Skeletal muscle satellite cell (primary cell): ENCODE results near the gene HEY2.
A peak's percentile ranks its signal among the peaks of the same experiment; 100 is the strongest.

Experiments
- H3K27me3 ChIP-seq: 2 replicates; pipeline ENCODE4 v1.7.0; 2013; ENCODE audit warnings: low read length; ENCODE audit not compliant: control insufficient read depth, insufficient read depth
- H3K36me3 ChIP-seq: 2 replicates; pipeline ENCODE4 v1.7.0; 2013; ENCODE audit warnings: mild to moderate bottlenecking, control low read depth, low read length; ENCODE audit not compliant: insufficient read depth
- H3K4me1 ChIP-seq: 2 replicates; pipeline ENCODE4 v1.7.0; 2013; ENCODE audit warnings: low read length; ENCODE audit not compliant: control insufficient read depth, insufficient read depth
- H3K4me2 ChIP-seq: 2 replicates; pipeline ENCODE4 v1.7.0; 2013; ENCODE audit warnings: mild to moderate bottlenecking, low read length
- H3K4me3 ChIP-seq: 2 replicates; pipeline ENCODE4 v1.7.0; 2013; ENCODE audit warnings: low read length
- H3K9ac ChIP-seq: 2 replicates; pipeline ENCODE4 v1.7.0; 2013; ENCODE audit warnings: mild to moderate bottlenecking, low read depth, low read length, moderate library complexity
- H3K9me3 ChIP-seq: replicated peaks from 2 replicates; pipeline ENCODE4 v1.7.0; 2013; ENCODE audit warnings: mild to moderate bottlenecking, control low read depth, low read length

The HEY2 gene

DNA sequence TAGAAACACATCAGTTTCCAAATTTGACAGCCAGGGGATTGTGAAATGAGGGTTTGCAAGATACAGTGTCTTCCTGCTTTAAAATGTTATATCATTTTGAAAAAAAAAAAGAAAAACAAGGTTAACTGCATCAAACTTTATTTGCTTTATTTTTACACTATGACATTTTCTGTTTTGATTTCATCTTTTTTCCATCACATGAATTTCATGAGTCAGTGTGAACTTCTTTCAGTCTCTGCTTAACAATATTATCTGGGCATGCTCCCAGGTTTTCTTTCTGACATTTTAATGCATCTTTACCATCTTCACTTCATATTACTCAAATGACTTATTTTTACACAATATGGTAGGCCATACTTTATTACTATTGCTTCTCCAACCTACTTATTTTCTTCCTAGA, 43.2 kb downstream of the HEY2 start:
- peak overlapping the region; percentile 85 for H3K9ac ChIP-seq
- peak overlapping the region; percentile 86 for H3K4me3 ChIP-seq
- H3K27me3 ChIP-seq, result no peaks in the 10 kb centered on the region
- H3K36me3 ChIP-seq, result no peaks in the 10 kb centered on the region
- H3K4me2 ChIP-seq, result peak overlapping the region; percentile 96
- H3K9me3 ChIP-seq, result no peaks in the 10 kb centered on the region
- H3K4me1 ChIP-seq, result peaks cover 51% of the 10 kb centered on the region

DNA sequence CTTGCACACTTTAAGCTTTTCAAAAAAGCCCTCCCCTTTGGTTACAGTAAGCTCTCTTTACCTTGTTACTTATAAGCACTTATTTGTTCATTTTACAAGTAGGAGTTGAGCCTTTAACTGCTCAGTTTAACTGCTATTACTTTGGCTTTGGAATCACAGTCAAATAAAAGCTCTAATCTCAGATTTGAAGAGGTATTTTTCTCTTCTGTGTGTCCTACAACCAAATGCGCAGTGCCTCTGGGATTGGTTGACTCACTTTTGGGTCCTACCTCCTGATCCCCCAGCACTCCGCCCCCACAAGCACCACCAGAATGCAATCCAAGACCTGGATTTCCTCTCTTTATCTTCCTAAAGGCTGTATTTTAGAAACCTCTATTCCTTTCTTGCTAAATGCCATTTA, 43.8 kb downstream of the HEY2 start:
- H3K4me3 ChIP-seq, result peak overlapping the region; percentile 11
- H3K4me1 ChIP-seq, result peaks cover 51% of the 10 kb centered on the region
- H3K36me3 ChIP-seq, result no peaks in the 10 kb centered on the region
- H3K9me3 ChIP-seq, result no peaks in the 10 kb centered on the region
- peak overlapping the region; percentile 1 for H3K9ac ChIP-seq
- no peaks in the 10 kb centered on the region for H3K27me3 ChIP-seq
- H3K4me2 ChIP-seq, result peak overlapping the region; percentile 96

DNA sequence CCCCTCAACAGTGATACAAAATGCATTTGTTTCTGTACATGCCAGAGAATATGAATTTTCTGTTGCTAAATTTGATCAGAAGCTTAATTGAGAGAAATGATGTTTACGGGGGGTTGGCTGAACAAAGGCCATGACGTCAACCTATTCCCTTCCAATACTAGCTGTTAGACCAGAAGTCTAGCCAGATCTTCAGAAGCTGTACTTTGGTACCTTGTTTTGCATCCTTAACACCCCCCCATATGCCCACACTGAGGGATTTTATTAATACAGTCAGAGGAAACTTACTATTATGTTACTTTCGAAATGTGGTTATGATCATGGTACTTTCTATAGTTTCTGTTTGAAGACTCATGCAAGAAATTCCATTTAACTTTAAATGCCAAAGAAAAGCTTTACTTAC, 44.4 kb downstream of the HEY2 start:
- Histone ChIP-seq H3K4me3 (peak overlapping the region; percentile 11), H3K27me3 (no peaks in the 10 kb centered on the region), H3K36me3 (no peaks in the 10 kb centered on the region), H3K4me1 (peaks cover 52% of the 10 kb centered on the region), H3K9me3 (no peaks in the 10 kb centered on the region), H3K4me2 (peak overlapping the region; percentile 96), H3K9ac (peak overlapping the region; percentile 12)

DNA sequence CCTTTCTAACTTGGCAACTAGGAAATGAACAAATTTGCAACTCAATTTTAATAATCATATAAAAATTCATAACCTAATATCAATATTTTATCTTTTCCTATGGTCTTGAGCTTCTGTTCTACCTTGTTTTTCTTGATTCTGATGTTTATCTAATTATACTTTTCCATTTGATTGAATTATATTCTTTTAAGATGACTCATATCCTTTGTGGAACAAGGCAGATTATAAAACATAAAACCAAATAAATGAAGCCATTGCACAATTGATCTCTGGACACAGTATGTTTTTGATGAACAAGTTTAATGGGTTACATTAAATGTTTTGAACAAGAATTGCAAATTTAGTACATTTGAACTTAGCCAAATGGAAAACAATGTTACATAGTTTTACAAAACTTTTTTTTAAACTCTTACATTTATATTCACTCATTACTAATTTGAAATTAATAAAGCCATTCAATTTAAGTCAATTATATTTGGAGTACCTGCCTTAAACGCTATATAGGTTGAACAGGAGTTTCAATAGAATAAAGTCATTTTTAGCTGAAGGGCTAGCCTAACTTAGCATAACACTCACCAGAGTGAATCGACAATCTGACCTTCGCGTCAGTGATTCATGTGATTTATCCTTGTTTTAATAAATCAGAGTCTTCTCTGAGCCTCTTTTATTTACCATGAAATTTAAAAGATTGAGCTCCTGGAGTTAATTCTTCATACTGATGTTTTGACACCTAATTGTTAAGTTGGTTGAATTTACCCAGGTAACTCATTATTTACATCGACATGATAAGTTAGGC, 45.1 kb downstream of the HEY2 start:
- H3K4me3 ChIP-seq, result no peak overlapping the region
- H3K4me2 ChIP-seq, result peak overlapping the region; percentile 96
- H3K9ac ChIP-seq, result peak overlapping the region; percentile 12
- H3K4me1 ChIP-seq, result peaks cover 49% of the 10 kb centered on the region
- no peaks in the 10 kb centered on the region for H3K36me3 ChIP-seq
- H3K9me3 ChIP-seq, result no peaks in the 10 kb centered on the region
- no peaks in the 10 kb centered on the region for H3K27me3 ChIP-seq

DNA sequence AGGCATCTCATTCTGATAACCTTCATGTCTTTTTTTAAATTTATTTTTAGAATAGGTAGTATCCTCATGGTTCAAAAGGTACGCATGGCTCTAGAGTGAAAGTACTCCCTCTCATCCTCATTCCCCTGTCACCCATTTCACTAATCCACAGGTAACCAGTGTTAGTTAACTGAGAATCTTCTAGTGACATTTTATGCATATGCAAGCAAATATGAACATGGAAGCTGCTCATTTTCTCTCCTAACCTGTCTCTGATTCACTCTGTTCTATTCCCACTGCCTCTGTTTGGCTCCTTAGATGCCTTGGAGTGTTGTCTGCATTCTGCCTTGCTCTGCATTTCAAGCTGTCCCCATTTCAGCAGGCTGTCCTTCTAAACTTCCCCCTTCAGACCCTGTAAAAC, 45.9 kb downstream of the HEY2 start:
- no peaks in the 10 kb centered on the region for H3K36me3 ChIP-seq
- no peak overlapping the region for H3K9ac ChIP-seq

DNA sequence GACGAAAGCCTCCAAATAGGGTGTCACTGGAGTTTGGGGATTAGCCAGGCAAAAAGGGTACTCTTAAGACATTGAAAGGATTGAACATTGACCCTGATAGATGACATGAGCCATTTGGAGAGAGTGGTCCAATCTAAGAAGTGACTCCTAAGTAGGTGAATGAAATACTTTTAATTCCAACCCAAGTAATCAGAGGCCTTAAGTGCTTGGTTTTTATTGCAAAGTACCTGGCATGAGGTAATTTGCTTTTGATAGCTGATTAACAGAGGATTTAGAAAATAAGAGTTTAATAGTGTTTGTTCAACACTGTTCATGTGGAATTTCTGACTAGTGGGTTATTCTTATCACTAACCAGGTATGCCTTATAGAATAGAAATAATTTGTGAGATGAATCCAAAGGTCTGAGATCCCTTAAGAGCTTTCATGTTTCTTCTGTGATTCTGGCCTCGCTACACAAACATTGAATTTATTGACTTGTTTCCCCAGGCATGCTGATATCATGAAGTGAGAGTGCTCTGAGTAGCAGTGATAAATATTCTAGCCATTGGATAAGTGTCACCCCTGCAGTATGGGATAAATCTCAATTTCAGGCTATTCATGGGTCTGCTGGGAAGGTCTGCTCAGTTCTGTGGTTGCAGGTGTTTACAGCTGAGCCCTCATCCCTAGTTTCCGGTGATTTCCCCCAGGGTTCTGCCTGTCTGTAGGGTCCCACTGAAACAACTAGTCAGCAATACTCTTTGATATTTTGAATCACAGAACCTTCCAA, 47.9 kb downstream of the HEY2 start:
- Histone ChIP-seq H3K4me3 (no peak overlapping the region), H3K36me3 (no peaks in the 10 kb centered on the region), H3K4me2 (no peak overlapping the region), H3K9me3 (no peaks in the 10 kb centered on the region), H3K4me1 (peaks cover 34% of the 10 kb centered on the region), H3K9ac (no peak overlapping the region), H3K27me3 (no peaks in the 10 kb centered on the region)

More for the DNA sequence above, 45.9 kb downstream of the HEY2 start:
- H3K4me1 ChIP-seq, result peaks cover 41% of the 10 kb centered on the region
- no peaks in the 10 kb centered on the region for H3K9me3 ChIP-seq
- H3K27me3 ChIP-seq, result no peaks in the 10 kb centered on the region
- H3K4me3 ChIP-seq, result no peak overlapping the region
- H3K4me2 ChIP-seq, result no peak overlapping the region

DNA sequence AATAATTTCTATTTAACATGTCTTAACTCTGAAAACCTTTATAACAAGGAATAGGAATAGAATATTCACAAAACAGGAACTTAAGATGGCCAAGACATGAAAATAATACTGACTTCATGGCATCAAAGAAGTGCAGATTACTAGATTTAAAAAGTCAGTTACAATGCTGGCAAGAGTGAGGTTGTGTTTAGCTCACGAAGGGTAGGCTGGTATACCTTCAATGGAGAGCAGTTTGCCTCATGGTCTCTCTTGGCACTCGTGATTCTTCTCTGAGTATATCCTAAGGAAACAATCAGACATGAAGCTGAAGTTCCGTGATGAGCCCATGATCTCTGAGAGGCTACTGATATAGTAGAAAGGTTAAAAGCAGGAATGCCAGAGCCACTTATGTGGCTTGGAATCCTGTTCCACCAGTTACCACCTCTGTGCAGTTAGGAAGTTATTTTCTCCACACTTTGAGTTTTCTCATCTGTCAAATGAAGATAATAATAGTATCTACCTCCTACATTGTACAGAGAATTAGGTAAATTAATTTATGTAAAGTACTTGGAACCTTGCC, 48.5 kb downstream of the HEY2 start:
- H3K27me3 ChIP-seq, result no peaks in the 10 kb centered on the region
- no peaks in the 10 kb centered on the region for H3K36me3 ChIP-seq
- H3K9ac ChIP-seq, result no peak overlapping the region

DNA sequence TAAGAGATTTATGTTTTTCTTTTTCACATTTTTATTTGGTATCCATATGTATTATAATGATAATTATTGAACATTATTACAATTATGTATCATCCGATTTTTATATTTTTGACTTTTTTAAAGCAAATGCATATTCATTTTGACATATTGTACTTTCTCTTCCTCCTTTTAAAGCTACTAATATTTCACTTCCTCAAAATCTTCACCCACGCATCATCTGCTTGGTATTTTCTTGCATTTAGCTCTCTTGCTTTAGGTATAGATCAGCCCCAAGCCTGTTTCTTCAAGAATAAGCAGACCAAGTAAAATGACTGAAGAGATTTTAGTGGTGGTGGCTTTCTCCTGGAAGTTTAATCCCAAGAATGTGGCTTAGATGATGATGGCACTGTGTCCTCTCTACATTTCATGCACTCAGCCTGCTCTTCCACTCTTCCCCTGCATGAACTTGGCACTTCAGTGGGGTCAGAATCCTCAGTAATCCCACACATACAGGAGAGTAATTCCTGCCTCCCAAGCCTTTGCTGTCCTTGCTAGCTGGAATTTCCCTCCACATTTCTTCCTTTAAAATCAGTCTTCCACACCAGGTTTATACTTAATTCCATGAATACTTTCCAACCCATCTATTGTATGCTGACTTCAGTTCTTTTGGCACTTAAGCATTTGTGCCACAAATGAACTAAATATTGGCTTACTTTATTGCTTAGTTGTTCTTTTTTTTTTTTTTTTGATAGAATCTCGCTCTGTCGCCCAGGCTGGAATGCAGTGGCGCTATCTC, 49.5 kb downstream of the HEY2 start:
- Histone ChIP-seq H3K4me3 (no peak overlapping the region), H3K9ac (no peak overlapping the region), H3K9me3 (no peaks in the 10 kb centered on the region), H3K27me3 (no peaks in the 10 kb centered on the region), H3K4me1 (peaks cover 36% of the 10 kb centered on the region), H3K36me3 (no peaks in the 10 kb centered on the region), H3K4me2 (no peak overlapping the region)

More for the DNA sequence above, 48.5 kb downstream of the HEY2 start:
- Histone ChIP-seq H3K9me3 (no peaks in the 10 kb centered on the region), H3K4me2 (no peak overlapping the region), H3K4me3 (no peak overlapping the region), H3K4me1 (peaks cover 36% of the 10 kb centered on the region)

DNA sequence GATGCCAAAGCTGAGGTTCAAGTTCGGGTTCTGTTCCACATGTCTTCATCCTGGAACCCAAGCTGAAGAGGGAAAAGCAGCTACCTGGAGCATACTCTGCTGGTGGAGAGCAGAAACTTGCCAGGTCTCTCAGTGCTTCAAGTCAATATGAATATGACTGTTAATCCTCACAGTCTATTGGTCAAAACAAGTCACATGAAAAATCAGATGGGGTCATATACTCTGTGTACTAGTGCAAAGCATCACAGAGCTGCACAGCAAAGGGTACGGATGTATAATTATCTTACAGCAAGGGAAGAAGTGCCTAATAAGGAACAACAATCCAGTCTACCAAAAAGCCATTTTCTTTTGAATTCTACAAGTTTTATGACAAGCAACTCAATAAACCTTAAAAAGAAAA, 53.0 kb downstream of the HEY2 start:
- Histone ChIP-seq H3K36me3 (no peaks in the 10 kb centered on the region), H3K27me3 (no peaks in the 10 kb centered on the region), H3K9ac (no peak overlapping the region), H3K4me2 (no peak overlapping the region), H3K4me1 (peaks cover 24% of the 10 kb centered on the region), H3K9me3 (no peaks in the 10 kb centered on the region), H3K4me3 (no peak overlapping the region)

DNA sequence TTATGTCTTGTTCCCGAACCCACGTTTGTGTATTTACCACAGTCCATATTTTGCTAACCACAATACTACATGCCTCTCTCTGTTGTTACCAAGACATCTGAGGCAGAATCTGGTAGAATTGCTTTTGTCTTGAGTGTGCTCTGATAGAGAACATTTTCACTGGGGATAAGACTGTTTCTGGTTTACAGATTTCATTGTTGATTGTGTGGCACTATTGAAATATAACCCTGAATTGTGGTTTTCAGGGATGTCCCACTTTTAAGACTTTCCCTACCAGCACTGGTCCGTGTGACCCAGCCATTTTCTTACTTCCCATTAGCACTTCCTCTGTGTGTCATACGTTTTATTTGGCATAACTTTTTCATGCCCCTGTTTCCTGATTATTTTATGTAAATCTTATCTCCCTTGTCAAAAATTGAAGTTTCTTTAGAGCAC, 53.5 kb downstream of the HEY2 start:
- H3K9me3 ChIP-seq, result no peaks in the 10 kb centered on the region
- H3K9ac ChIP-seq, result no peak overlapping the region
- peak overlapping the region; percentile 27 for H3K4me2 ChIP-seq
- H3K27me3 ChIP-seq, result no peaks in the 10 kb centered on the region
- no peak overlapping the region for H3K4me3 ChIP-seq
- no peaks in the 10 kb centered on the region for H3K36me3 ChIP-seq
- peaks cover 24% of the 10 kb centered on the region for H3K4me1 ChIP-seq

DNA sequence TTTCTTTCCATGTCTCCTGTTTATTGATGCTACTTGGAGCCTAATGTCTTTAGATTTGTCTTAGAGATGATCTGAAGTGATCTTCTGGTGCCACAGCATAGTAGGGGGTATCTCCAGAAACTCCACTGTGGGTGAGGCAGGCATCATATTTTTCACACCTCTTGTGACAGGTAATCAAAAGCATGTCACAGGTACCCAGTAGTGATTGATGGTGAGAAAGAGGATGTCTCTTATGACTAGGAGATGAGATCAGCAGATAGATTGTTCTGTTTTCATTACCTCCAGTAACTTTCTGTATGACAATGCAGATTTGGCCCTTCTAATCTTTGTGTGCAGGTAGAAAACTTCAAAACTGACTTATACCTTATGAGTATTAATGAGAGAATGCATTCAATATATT, 54.8 kb downstream of the HEY2 start:
- Histone ChIP-seq H3K4me2 (no peak overlapping the region), H3K27me3 (no peaks in the 10 kb centered on the region), H3K4me3 (no peak overlapping the region), H3K4me1 (peaks cover 18% of the 10 kb centered on the region), H3K36me3 (no peaks in the 10 kb centered on the region), H3K9me3 (no peaks in the 10 kb centered on the region), H3K9ac (no peak overlapping the region)
